CD4-positive, alpha-beta T cell treated with Interleukin-15 for 1 hour (primary cell): ENCODE data around the gene TUBB.
"Not testable (repeated sequence)": the region's sequence is repeated elsewhere in the genome, so short reads cannot be mapped to it uniquely, and the experiment has no call there.

Experiments used
- DNase-seq: peaks from one replicate; pipeline ENCODE4 v3.0.0-alpha.2; 2020

TUBB gene

GRCh38 chr6:30719356-30719755 is 796 bp upstream of the TUBB start:
- no peak for DNase-seq

GRCh38 chr6:30720738-30721197 is 616 bp downstream of the TUBB start:
- peak; percentile 59 for DNase-seq

GRCh38 chr6:30721198-30722024 is 1.3 kb downstream of the TUBB start:
- peak; percentile 93 for DNase-seq

- peak; percentile 59 for DNase-seq
These were observed 1.8 kb downstream of the TUBB start for GRCh38 chr6:30722025-30722279.

GRCh38 chr6:30722280-30723112 is 2.3 kb downstream of the TUBB start:
- peak; percentile 79 for DNase-seq

- DNase-seq: not testable (repeated sequence)
These were observed 3.1 kb downstream of the TUBB start for GRCh38 chr6:30723159-30723842.

GRCh38 chr6:30723843-30724741 is 3.9 kb downstream of the TUBB start:
- not testable (repeated sequence) for DNase-seq

GRCh38 chr6:30724906-30725667 is 4.9 kb downstream of the TUBB start:
- DNase-seq: no peak

GRCh38 chr6:30725713-30726505 is 5.8 kb downstream of the TUBB start:
- DNase-seq: no peak

GRCh38 chr6:30726506-30727413 is 6.6 kb downstream of the TUBB start:
- DNase-seq: no peak

GRCh38 chr6:30727920-30728553 is 7.9 kb downstream of the TUBB start:
- no peak for DNase-seq

GRCh38 chr6:30730601-30731435 is 10.7 kb downstream of the TUBB start:
- peak; percentile 85 for DNase-seq

- DNase-seq: no peak
These were observed 12.2 kb downstream of the TUBB start for GRCh38 chr6:30732237-30732943.

- no peak for DNase-seq
These were observed 15.6 kb downstream of the TUBB start for GRCh38 chr6:30735668-30736314.

- no peak for DNase-seq
These were observed 18.4 kb downstream of the TUBB start for GRCh38 chr6:30738532-30738931.

GRCh38 chr6:30740540-30740870 is 20.4 kb downstream of the TUBB start:
- DNase-seq: no peak
